ENCODE results near the gene HABP4. TPM values are rescaled to one million over a fixed set of nuclear protein-coding genes. Genes with fewer than 3 reads are reported as not detected.

HABP4 gene
- total and polyA plus RNA-seq, 2 of the 4 experiments (the other 2 are of a cell fraction) = 5.2 to 10.6 TPM

GRCh38 chr9:96467784-96468183, 17.8 kb downstream of the HABP4 start:
- Histone ChIP-seq H3K79me1 (ENCODE audit: low read depth in 1 of 2, low read length in 2 of 2) (peaks cover 0 to 11% of the 10 kb centered on the region in 2 experiments; a peak in 2 of 4 replicates), H3K56ac (ENCODE audit: extremely low read depth, insufficient read depth, low read length) (no peak overlapping the region), H3K9ac (ENCODE audit: low read depth, low read length) (no peak overlapping the region), H2AK9ac (replicated peaks; ENCODE audit: low read depth, low read length, poor library complexity) (no peak overlapping the region), H4K8ac (ENCODE audit: low read depth in 2 of 2, low read length in 2 of 2) (no peak overlapping the region), H2AK5ac (ENCODE audit: low read depth, low read length) (no peak overlapping the region), H2BK120ac (ENCODE audit: low read depth, low read length) (no peak overlapping the region), H3K23ac (ENCODE audit: low read depth, low read length) (no peak overlapping the region), H2BK15ac (ENCODE audit: low read depth, low read length) (no peak overlapping the region), H3K4me3 (ENCODE audit: insufficient read depth, low read depth, low read length) (no peak overlapping the region), H4K20me1 (ENCODE audit: insufficient read depth, low read length) (no peaks in the 10 kb centered on the region), H3K14ac (replicated peaks; ENCODE audit: low read depth, low read length) (no peak overlapping the region), H3K4me2 (ENCODE audit: low read depth, low read length) (no peak overlapping the region), H3K4me1 (ENCODE audit: control insufficient read depth, insufficient read depth, low read length) (no peaks in the 10 kb centered on the region), H3K9me1 (ENCODE audit: insufficient read depth, low read length) (no peaks in the 10 kb centered on the region), H3K9me3 (ENCODE audit: control insufficient read depth, insufficient read depth, low read length) (no peaks in the 10 kb centered on the region), H3K4ac (ENCODE audit: low read depth, low read length) (no peak overlapping the region), H2BK20ac (ENCODE audit: low read depth, low read length) (no peak overlapping the region), H3K18ac (ENCODE audit: low read depth, low read length) (no peak overlapping the region), H4K91ac (ENCODE audit: insufficient read depth, low read depth, low read length) (no peak overlapping the region), H3K27me3 (ENCODE audit: control insufficient read depth, insufficient read depth, low read length) (no peaks in the 10 kb centered on the region), H3K36me3 (ENCODE audit: control insufficient read depth, insufficient read depth, low read length) (peaks cover 29% of the 10 kb centered on the region), H4K5ac (ENCODE audit: low read depth, low read length) (no peak overlapping the region), H2AFZ (replicated peaks; ENCODE audit: low read length, poor library complexity) (no peak overlapping the region), H3K27ac (ENCODE audit: insufficient read depth, low read length) (no peak overlapping the region), H2BK5ac (ENCODE audit: low read depth, low read length, poor library complexity, severe bottlenecking) (no peak overlapping the region)
- no peak for TF ChIP-seq CTCF (conservative IDR thresholded peaks at IDR 0.05; ENCODE audit: low read depth, low read length)
- no peak for TF ChIP-seq ELK1 (IDR thresholded peaks at IDR 0.05; ENCODE audit: borderline replicate concordance, low read depth, low read length)
- TF ChIP-seq RAD21 (IDR thresholded peaks at IDR 0.05; ENCODE audit: low read length) = no peak
- TF ChIP-seq MAFK (IDR thresholded peaks at IDR 0.05; ENCODE audit: low read depth, low read length) = no peak
- no peak for TF ChIP-seq POLR2A (IDR thresholded peaks at IDR 0.05; ENCODE audit: low read depth, low read length)
- no peak for TF ChIP-seq FOS (IDR thresholded peaks at IDR 0.05; ENCODE audit: low read depth, low read length)
- no peak for TF ChIP-seq MXI1 (IDR thresholded peaks at IDR 0.05; ENCODE audit: borderline replicate concordance, low read depth, low read length)
- no peak for TF ChIP-seq CHD1 (IDR thresholded peaks at IDR 0.05; ENCODE audit: low read depth, low read length)
- TF ChIP-seq, protein P1, sequence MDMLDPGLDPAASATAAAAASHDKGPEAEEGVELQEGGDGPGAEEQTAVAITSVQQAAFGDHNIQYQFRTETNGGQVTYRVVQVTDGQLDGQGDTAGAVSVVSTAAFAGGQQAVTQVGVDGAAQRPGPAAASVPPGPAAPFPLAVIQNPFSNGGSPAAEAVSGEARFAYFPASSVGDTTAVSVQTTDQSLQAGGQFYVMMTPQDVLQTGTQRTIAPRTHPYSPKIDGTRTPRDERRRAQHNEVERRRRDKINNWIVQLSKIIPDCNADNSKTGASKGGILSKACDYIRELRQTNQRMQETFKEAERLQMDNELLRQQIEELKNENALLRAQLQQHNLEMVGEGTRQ (IDR thresholded peaks at IDR 0.05; ENCODE audit: low read depth, low read length) = no peak
- no peak for TF ChIP-seq MAZ (IDR thresholded peaks at IDR 0.05; ENCODE audit: borderline replicate concordance, low read depth, low read length)
- TF ChIP-seq CEBPB (IDR thresholded peaks at IDR 0.05; ENCODE audit: low read depth, low read length) = no peak
- ATAC-seq (ENCODE audit: low read depth) (no peak), DNase-seq (no peak)
- in situ Hi-C loops (cut with MboI; ENCODE audit: low sequenced_read_pairs) = no loop called here
- CTCF ChIA-PET = interaction anchor here (0.6 kb wide), 1 partner anchor 18 kb away, joined by 4 read pairs; no protein-coding TSS in a partner anchor
- POLR2A ChIA-PET (ENCODE audit: unreplicated experiment) = no interaction called here
- no TSS peak for BruUV-seq (replicated peaks)
- dilution Hi-C loops (cut with HindIII; ENCODE audit: low sequenced_read_pairs, unreplicated experiment) = no loop called here
- intact Hi-C loops (cut with micrococcal nuclease) = no loop called here
- no CpG with 5 or more reads among the region's 5 CpGs for WGBS, 2 experiments (ENCODE audit: extremely low coverage in 2 of 2, insufficient read length in 1 of 2)
